NB4 (cell line): ENCODE measurements around the gene SLC6A16.

ENCODE experiments used
- DNase-seq: peaks from one replicate; pipeline ENCODE4 v3.0.0; 2010; ENCODE audit warnings: low read depth
- H3K4me3 ChIP-seq: one replicate; pipeline ENCODE4 v1.5.1; 2011; ENCODE audit warnings: mild to moderate bottlenecking, low read depth, low read length, moderate library complexity
- MYC ChIP-seq: IDR thresholded peaks from 2 replicates; pipeline ENCODE4 v1.6.1; 2011; ENCODE audit warnings: low read depth, low read length
- POLR2A ChIP-seq: IDR thresholded peaks from 2 replicates; pipeline ENCODE4 v1.6.1; 2011; ENCODE audit warnings: mild to moderate bottlenecking; ENCODE audit not compliant: insufficient read length; ENCODE audit errors: extremely low read depth
- TF ChIP-seq, protein P1 (sequence below): IDR thresholded peaks from 2 replicates; pipeline ENCODE4 v1.6.1; 2011; ENCODE audit warnings: low read depth, low read length
- TF ChIP-seq, protein P2 (sequence below): IDR thresholded peaks from one replicate; pipeline ENCODE4 v1.5.1; 2012; ENCODE audit warnings: low read depth, low read length

The SLC6A16 gene

GRCh38 chr19:49340865-49341718 is 16.1 kb upstream of the SLC6A16 start:
- TF ChIP-seq POLR2A (no peak), MYC (no peak)
- TF ChIP-seq, protein P1, sequence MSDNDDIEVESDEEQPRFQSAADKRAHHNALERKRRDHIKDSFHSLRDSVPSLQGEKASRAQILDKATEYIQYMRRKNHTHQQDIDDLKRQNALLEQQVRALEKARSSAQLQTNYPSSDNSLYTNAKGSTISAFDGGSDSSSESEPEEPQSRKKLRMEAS: no peak
- TF ChIP-seq, protein P2, sequence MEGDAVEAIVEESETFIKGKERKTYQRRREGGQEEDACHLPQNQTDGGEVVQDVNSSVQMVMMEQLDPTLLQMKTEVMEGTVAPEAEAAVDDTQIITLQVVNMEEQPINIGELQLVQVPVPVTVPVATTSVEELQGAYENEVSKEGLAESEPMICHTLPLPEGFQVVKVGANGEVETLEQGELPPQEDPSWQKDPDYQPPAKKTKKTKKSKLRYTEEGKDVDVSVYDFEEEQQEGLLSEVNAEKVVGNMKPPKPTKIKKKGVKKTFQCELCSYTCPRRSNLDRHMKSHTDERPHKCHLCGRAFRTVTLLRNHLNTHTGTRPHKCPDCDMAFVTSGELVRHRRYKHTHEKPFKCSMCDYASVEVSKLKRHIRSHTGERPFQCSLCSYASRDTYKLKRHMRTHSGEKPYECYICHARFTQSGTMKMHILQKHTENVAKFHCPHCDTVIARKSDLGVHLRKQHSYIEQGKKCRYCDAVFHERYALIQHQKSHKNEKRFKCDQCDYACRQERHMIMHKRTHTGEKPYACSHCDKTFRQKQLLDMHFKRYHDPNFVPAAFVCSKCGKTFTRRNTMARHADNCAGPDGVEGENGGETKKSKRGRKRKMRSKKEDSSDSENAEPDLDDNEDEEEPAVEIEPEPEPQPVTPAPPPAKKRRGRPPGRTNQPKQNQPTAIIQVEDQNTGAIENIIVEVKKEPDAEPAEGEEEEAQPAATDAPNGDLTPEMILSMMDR: no peak
- no peak for DNase-seq
- no peak overlapping the region for H3K4me3 ChIP-seq

- 0 out of 2 replicates have a peak, but pooled peaks have one; percentile 23 for TF ChIP-seq MYC
- TF ChIP-seq, protein P1: peak; percentile 92
- TF ChIP-seq, protein P2: no peak
- peak; percentile 82 for DNase-seq
- no peak overlapping the region for H3K4me3 ChIP-seq
Measured at GRCh38 chr19:49340069-49340864, 15.3 kb upstream of the SLC6A16 start.

- TF ChIP-seq, protein P2: no peak
- TF ChIP-seq MYC: no peak
- TF ChIP-seq, protein P1: no peak
- TF ChIP-seq POLR2A: no peak
- DNase-seq: no peak
- H3K4me3 ChIP-seq: no peak overlapping the region
Measured at GRCh38 chr19:49339301-49340068, 14.5 kb upstream of the SLC6A16 start.

- TF ChIP-seq POLR2A: no peak
- no peak for TF ChIP-seq MYC
- TF ChIP-seq, protein P1: no peak
- TF ChIP-seq, protein P2: no peak
- no peak overlapping the region for H3K4me3 ChIP-seq
- no peak for DNase-seq
Measured at GRCh38 chr19:49338691-49339300, 13.8 kb upstream of the SLC6A16 start.
